Mesenchymal stem cell (in vitro differentiated cells and primary cell): ENCODE results near the gene PDZD11.
"Not testable (repeated sequence)": the region's sequence is repeated elsewhere in the genome, so short reads cannot be mapped to it uniquely, and the experiment has no call there.

Source experiments
- DNase-seq: peaks from one replicate; pipeline ENCODE4 v3.0.0-alpha.2; 2013
- H2AFZ ChIP-seq: one replicate; pipeline ENCODE4 v1.6.1; 2013; ENCODE audit warnings: low read depth, mild to moderate bottlenecking, control low read depth, inconsistent platforms, low read length, moderate library complexity
- H2AK5ac ChIP-seq: 2 replicates; pipeline ENCODE4 v1.6.1; 2013; ENCODE audit warnings: low read length, moderate library complexity, mild to moderate bottlenecking, inconsistent platforms; ENCODE audit not compliant: severe bottlenecking
- H2BK120ac ChIP-seq: one replicate; pipeline ENCODE4 v1.6.1; 2013; ENCODE audit warnings: low read depth, mild to moderate bottlenecking, inconsistent platforms, low read length, moderate library complexity
- H2BK12ac ChIP-seq, 2 experiments: one replicate each; pipeline ENCODE4 v1.6.1; 2013; ENCODE audit warnings: inconsistent platforms in 2 of 2, low read length in 2 of 2, mild to moderate bottlenecking in 2 of 2, moderate library complexity in 2 of 2, control low read depth in 1 of 2
- H2BK15ac ChIP-seq: one replicate; pipeline ENCODE4 v1.6.1; 2013; ENCODE audit warnings: mild to moderate bottlenecking, low read depth, inconsistent platforms; ENCODE audit not compliant: poor library complexity, severe bottlenecking
- H2BK5ac ChIP-seq: 2 replicates; pipeline ENCODE4 v1.6.1; 2013; ENCODE audit warnings: low read depth, mild to moderate bottlenecking, low read length, control low read depth, inconsistent platforms; ENCODE audit not compliant: poor library complexity, severe bottlenecking
- H3K14ac ChIP-seq, 2 experiments: one replicate each; pipeline ENCODE4 v1.6.1; 2013; ENCODE audit warnings: inconsistent platforms in 2 of 2, low read length in 2 of 2, control low read depth in 1 of 2, mild to moderate bottlenecking in 1 of 2, moderate library complexity in 1 of 2
- H3K18ac ChIP-seq, 2 experiments: one replicate each; pipeline ENCODE4 v1.6.1; 2013; ENCODE audit warnings: inconsistent platforms in 2 of 2, low read length in 2 of 2, control low read depth in 1 of 2, low read depth in 1 of 2, mild to moderate bottlenecking in 1 of 2
- H3K23ac ChIP-seq, 2 experiments: one replicate each; pipeline ENCODE4 v1.6.1; 2013; ENCODE audit warnings: inconsistent platforms in 2 of 2, low read length in 2 of 2, mild to moderate bottlenecking in 2 of 2, moderate library complexity in 2 of 2, control low read depth in 1 of 2
- H3K27ac ChIP-seq: 2 replicates; pipeline ENCODE4 v1.5.1; 2013; ENCODE audit warnings: mild to moderate bottlenecking, moderate library complexity, low read length, control low read depth, inconsistent platforms; ENCODE audit not compliant: poor library complexity, severe bottlenecking
- H3K27me3 ChIP-seq, 2 experiments: 2 replicates each; pipeline versions ENCODE4 v1.6.1 to v1.7.0; 2013; ENCODE audit warnings: low read length in 2 of 2, mild to moderate bottlenecking in 2 of 2, moderate library complexity in 2 of 2, control low read depth in 1 of 2, inconsistent platforms in 1 of 2; ENCODE audit not compliant: control insufficient read depth in 1 of 2, insufficient read depth in 1 of 2
- H3K36me3 ChIP-seq, 2 experiments: 2 replicates each; pipeline versions ENCODE4 v1.6.1 to v1.7.0; 2013; ENCODE audit warnings: low read length in 2 of 2, control low read depth in 1 of 2, inconsistent platforms in 1 of 2, low read depth in 1 of 2, mild to moderate bottlenecking in 1 of 2; ENCODE audit not compliant: insufficient read depth in 2 of 2, control insufficient read depth in 1 of 2
- H3K4ac ChIP-seq, 2 experiments: one replicate each; pipeline ENCODE4 v1.6.1; 2013; ENCODE audit warnings: inconsistent platforms in 2 of 2, low read length in 2 of 2, mild to moderate bottlenecking in 2 of 2, moderate library complexity in 2 of 2, control low read depth in 1 of 2, low read depth in 1 of 2
- H3K4me1 ChIP-seq: 2 replicates; pipeline ENCODE4 v1.6.1; 2013; ENCODE audit warnings: low read depth, low read length, control low read depth; ENCODE audit not compliant: control insufficient read depth, insufficient read depth
- H3K4me2 ChIP-seq: 2 replicates; pipeline ENCODE4 v1.6.1; 2013; ENCODE audit warnings: low read length, mild to moderate bottlenecking, inconsistent platforms; ENCODE audit not compliant: poor library complexity, severe bottlenecking
- H3K4me3 ChIP-seq, 2 experiments: 2 replicates each; pipeline versions ENCODE4 v1.5.1 to v1.7.0; 2013; ENCODE audit warnings: low read length in 2 of 2, mild to moderate bottlenecking in 2 of 2, control low read depth in 1 of 2, low read depth in 1 of 2; ENCODE audit not compliant: insufficient read depth in 1 of 2
- H3K79me1 ChIP-seq: replicated peaks from 2 replicates; pipeline ENCODE4 v1.6.1; 2013; ENCODE audit warnings: mild to moderate bottlenecking, control low read depth, low read length, inconsistent platforms; ENCODE audit not compliant: poor library complexity, severe bottlenecking
- H3K9ac ChIP-seq: 2 replicates; pipeline ENCODE4 v1.7.0; 2013; ENCODE audit warnings: mild to moderate bottlenecking, low read length, moderate library complexity
- H3K9me3 ChIP-seq: 2 replicates; pipeline ENCODE4 v1.7.0; 2013; ENCODE audit warnings: mild to moderate bottlenecking, low read length; ENCODE audit not compliant: control insufficient read depth
- H4K8ac ChIP-seq: one replicate; pipeline ENCODE4 v1.6.1; 2013; ENCODE audit warnings: inconsistent platforms, mild to moderate bottlenecking, low read length, moderate library complexity
- H4K91ac ChIP-seq: one replicate; pipeline ENCODE4 v1.6.1; 2013; ENCODE audit warnings: mild to moderate bottlenecking, low read length, inconsistent platforms
- WGBS: methylation state at CpG from one replicate; pipeline ENCODE4 v1.1.7; 2013; ENCODE audit warnings: mixed read lengths; 5-methylcytosine and 5-hydroxymethylcytosine counted together

The PDZD11 gene

GRCh38 chrX:70274029-70274428 lies 15.7 kb downstream of the PDZD11 start:
- H2BK12ac ChIP-seq, H4K91ac ChIP-seq, H3K9me3 ChIP-seq, H2BK15ac ChIP-seq, H3K9ac ChIP-seq, H3K23ac ChIP-seq, H3K18ac ChIP-seq, H3K4me1 ChIP-seq, H2BK5ac ChIP-seq, H2AFZ ChIP-seq, DNase-seq, H3K79me1 ChIP-seq, H2AK5ac ChIP-seq, H3K14ac ChIP-seq, H3K4me3 ChIP-seq, H3K27ac ChIP-seq, H3K4me2 ChIP-seq, H2BK120ac ChIP-seq, H3K4ac ChIP-seq, H4K8ac ChIP-seq, H3K36me3 ChIP-seq: not testable (repeated sequence)
- peaks cover 0 to 23% of the 10 kb centered on the region in 2 experiments for H3K27me3 ChIP-seq
- WGBS = 81% methylated on average over 6 of the region's 7 CpGs

GRCh38 chrX:70268034-70268433 lies 21.7 kb downstream of the PDZD11 start, which contains the start of gene ARR3:
Gene ARR3 (plus strand): TSS chrX:70268334. CDS start chrX:70269386, 1,052 bp downstream.
- H3K4me1 ChIP-seq = no peaks in the 10 kb centered on the region
- no peak within 1 kb of the TSS for H3K18ac ChIP-seq
- H2BK5ac ChIP-seq = no peak within 1 kb of the TSS
- no peak for DNase-seq
- no peak within 1 kb of the TSS for H2AFZ ChIP-seq
- no peak within 1 kb of the TSS for H3K4me3 ChIP-seq
- H3K4ac ChIP-seq = no peak within 1 kb of the TSS
- H4K8ac ChIP-seq = no peak within 1 kb of the TSS
- H2AK5ac ChIP-seq = no peak within 1 kb of the TSS
- no peak within 1 kb of the TSS for H2BK12ac ChIP-seq
- H4K91ac ChIP-seq = no peak within 1 kb of the TSS
- H3K9ac ChIP-seq = no peak within 1 kb of the TSS
- H3K4me2 ChIP-seq = no peak within 1 kb of the TSS
- H3K27ac ChIP-seq = no peak within 1 kb of the TSS
- H2BK15ac ChIP-seq = no peak within 1 kb of the TSS
- H3K9me3 ChIP-seq = peaks cover under 1% of the 10 kb centered on the region
- H2BK120ac ChIP-seq = no peak within 1 kb of the TSS
- no peaks in the 10 kb centered on the region for H3K79me1 ChIP-seq
- no peak within 1 kb of the TSS for H3K23ac ChIP-seq
- H3K27me3 ChIP-seq = peaks cover 0 to 35% of the 10 kb centered on the region in 2 experiments
- no peak within 1 kb of the TSS for H3K14ac ChIP-seq
- H3K36me3 ChIP-seq = no peaks in the 10 kb centered on the region

GRCh38 chrX:70264784-70265183 lies 24.9 kb downstream of the PDZD11 start:
- Histone ChIP-seq H2BK120ac (no peak overlapping the region), H2AFZ (no peak overlapping the region), H3K36me3 (no peaks in the 10 kb centered on the region), H2BK15ac (no peak overlapping the region), H4K8ac (no peak overlapping the region), H3K4me2 (no peak overlapping the region), H2AK5ac (no peak overlapping the region), H3K27ac (no peak overlapping the region), H3K9me3 (peaks cover 8% of the 10 kb centered on the region), H3K79me1 (no peaks in the 10 kb centered on the region), H3K4me3 (no peak overlapping the region), H3K23ac (no peak overlapping the region), H2BK12ac (no peak overlapping the region), H3K18ac (no peak overlapping the region), H3K27me3 (peaks cover 0 to 46% of the 10 kb centered on the region in 2 experiments), H4K91ac (no peak overlapping the region), H2BK5ac (no peak overlapping the region), H3K4ac (no peak overlapping the region), H3K9ac (no peak overlapping the region), H3K14ac (no peak overlapping the region), H3K4me1 (no peaks in the 10 kb centered on the region)
- DNase-seq = no peak
- no CpG with 5 or more reads among the region's 3 CpGs for WGBS

GRCh38 chrX:70262952-70263567 lies 26.7 kb downstream of the PDZD11 start:
- Histone ChIP-seq H3K9me3 (peaks cover 8% of the 10 kb centered on the region), H3K4me2 (no peak overlapping the region), H4K8ac (no peak overlapping the region), H2AK5ac (no peak overlapping the region), H3K27ac (no peak overlapping the region), H3K4me1 (no peaks in the 10 kb centered on the region), H3K9ac (no peak overlapping the region), H3K36me3 (no peaks in the 10 kb centered on the region), H2BK5ac (no peak overlapping the region), H4K91ac (no peak overlapping the region), H3K4ac (no peak overlapping the region), H2AFZ (no peak overlapping the region), H3K79me1 (no peaks in the 10 kb centered on the region), H2BK120ac (no peak overlapping the region), H3K18ac (no peak overlapping the region), H3K23ac (no peak overlapping the region), H2BK12ac (no peak overlapping the region), H3K27me3 (peaks cover 0 to 34% of the 10 kb centered on the region in 2 experiments), H3K14ac (no peak overlapping the region), H3K4me3 (no peak overlapping the region), H2BK15ac (no peak overlapping the region)
- DNase-seq = peak; percentile 18
- 8% methylated on average over 7 of the region's 7 CpGs for WGBS
